Vagina (tissue), 2 donors: ENCODE measurements around the gene ECE1.

ENCODE experiments used
- CTCF ChIP-seq, 3 experiments: fragments of 450-650 bp in 2 of 3; fragments of 200-600 bp in 1 of 3; sonication (generic) in 1 of 3; IDR thresholded peaks; one replicate each; pipeline ENCODE4 v1.5.1; 2017 to 2019; ENCODE audit warnings: antibody characterized with exemption in 3 of 3, mild to moderate bottlenecking in 2 of 3, moderate library complexity in 2 of 3
- POLR2A ChIP-seq, 2 donors: fragments of 450-650 bp; IDR thresholded peaks; one replicate each; pipeline ENCODE4 v1.6.1; 2017; ENCODE audit warnings: antibody characterized with exemption in 2 of 2, mild to moderate bottlenecking in 2 of 2, moderate library complexity in 2 of 2
- POLR2AphosphoS5 ChIP-seq, 2 donors: sonication (generic); formaldehyde crosslinking; IDR thresholded peaks; one replicate each; pipeline ENCODE4 v1.9.0; 2017; ENCODE audit warnings: antibody characterized with exemption in 2 of 2, mild to moderate bottlenecking in 2 of 2, low read depth in 1 of 2; ENCODE audit not compliant: insufficient read depth in 1 of 2

- no peak for TF ChIP-seq CTCF (IDR thresholded peaks at IDR 0.05)
- TF ChIP-seq POLR2A (IDR thresholded peaks at IDR 0.05) = no peak
- no peak for TF ChIP-seq POLR2AphosphoS5 (IDR thresholded peaks at IDR 0.05; ENCODE audit: insufficient read depth in 1 of 2, low read depth in 1 of 2)
These were observed 5.8 kb downstream of the ECE1 start for GRCh38 chr1:21284206-21285054.
